PC-9 (cell line): ENCODE measurements around the gene NXT1.

ENCODE experiments used
- EZH2 ChIP-seq: fragments of 200-600 bp; sonication (generic); IDR thresholded peaks from 2 replicates; pipeline ENCODE4 v1.8.0; 2017; ENCODE audit warnings: antibody characterized with exemption, low read depth
- TF ChIP-seq, protein P1 (sequence below): fragments of 200-600 bp; sonication (generic); conservative IDR thresholded peaks from 2 replicates; pipeline ENCODE4 v1.6.1; 2017; ENCODE audit warnings: mixed run types, antibody characterized with exemption, mild to moderate bottlenecking, moderate library complexity

- TF ChIP-seq, protein P1, sequence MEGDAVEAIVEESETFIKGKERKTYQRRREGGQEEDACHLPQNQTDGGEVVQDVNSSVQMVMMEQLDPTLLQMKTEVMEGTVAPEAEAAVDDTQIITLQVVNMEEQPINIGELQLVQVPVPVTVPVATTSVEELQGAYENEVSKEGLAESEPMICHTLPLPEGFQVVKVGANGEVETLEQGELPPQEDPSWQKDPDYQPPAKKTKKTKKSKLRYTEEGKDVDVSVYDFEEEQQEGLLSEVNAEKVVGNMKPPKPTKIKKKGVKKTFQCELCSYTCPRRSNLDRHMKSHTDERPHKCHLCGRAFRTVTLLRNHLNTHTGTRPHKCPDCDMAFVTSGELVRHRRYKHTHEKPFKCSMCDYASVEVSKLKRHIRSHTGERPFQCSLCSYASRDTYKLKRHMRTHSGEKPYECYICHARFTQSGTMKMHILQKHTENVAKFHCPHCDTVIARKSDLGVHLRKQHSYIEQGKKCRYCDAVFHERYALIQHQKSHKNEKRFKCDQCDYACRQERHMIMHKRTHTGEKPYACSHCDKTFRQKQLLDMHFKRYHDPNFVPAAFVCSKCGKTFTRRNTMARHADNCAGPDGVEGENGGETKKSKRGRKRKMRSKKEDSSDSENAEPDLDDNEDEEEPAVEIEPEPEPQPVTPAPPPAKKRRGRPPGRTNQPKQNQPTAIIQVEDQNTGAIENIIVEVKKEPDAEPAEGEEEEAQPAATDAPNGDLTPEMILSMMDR, result no peak
- TF ChIP-seq EZH2, result no peak
These were observed 49.1 kb downstream of the NXT1 start for GRCh38 chr20:23399568-23400241.
